Liver (tissue), 9 donors: ENCODE data around the gene PAPPA2. TPM values are rescaled to one million over a fixed set of nuclear protein-coding genes. Genes with fewer than 3 reads are reported as not detected.

Experiments used
- DNase-seq: peaks from one replicate; pipeline ENCODE4 v3.0.0-alpha.2; 2017; ENCODE audit warnings: low spot score
- H3K27ac ChIP-seq, 2 donors: one replicate each; pipeline ENCODE4 v1.7.0; 2013; ENCODE audit warnings: inconsistent platforms in 2 of 2, low read length in 2 of 2, control low read depth in 1 of 2, low read depth in 1 of 2, mild to moderate bottlenecking in 1 of 2
- H3K27me3 ChIP-seq, 4 donors: one replicate each; pipeline versions ENCODE4 v1.6.1 to v1.7.0; 2013; ENCODE audit warnings: low read length in 3 of 4, inconsistent platforms in 1 of 4, mild to moderate bottlenecking in 1 of 4, moderate library complexity in 1 of 4; ENCODE audit not compliant: control insufficient read depth in 4 of 4, insufficient read depth in 4 of 4
- H3K36me3 ChIP-seq, 4 donors: one replicate each; pipeline versions ENCODE4 v1.6.1 to v1.7.0; 2013; ENCODE audit warnings: low read length in 3 of 4, mild to moderate bottlenecking in 3 of 4, low read depth in 1 of 4, moderate library complexity in 1 of 4; ENCODE audit not compliant: control insufficient read depth in 4 of 4, insufficient read depth in 3 of 4
- H3K4me1 ChIP-seq, 4 donors: one replicate each; pipeline versions ENCODE4 v1.6.1 to v1.7.0; 2013; ENCODE audit warnings: low read length in 3 of 4, mild to moderate bottlenecking in 3 of 4, moderate library complexity in 1 of 4; ENCODE audit not compliant: control insufficient read depth in 4 of 4, insufficient read depth in 4 of 4
- H3K4me3 ChIP-seq, 3 donors: one replicate each; pipeline versions ENCODE4 v1.6.1 to v1.7.0; 2013; ENCODE audit warnings: low read length in 3 of 3, control low read depth in 1 of 3, low read depth in 1 of 3, mild to moderate bottlenecking in 1 of 3
- H3K9ac ChIP-seq, 2 donors: one replicate each; pipeline ENCODE4 v1.7.0; 2013; ENCODE audit warnings: low read length in 2 of 2, mild to moderate bottlenecking in 2 of 2, moderate library complexity in 2 of 2, control low read depth in 1 of 2, low read depth in 1 of 2
- H3K9me3 ChIP-seq, 4 donors: one replicate each; pipeline versions ENCODE4 v1.6.1 to v1.7.0; 2013; ENCODE audit warnings: low read length in 3 of 4; ENCODE audit not compliant: control insufficient read depth in 4 of 4
- EGR1 ChIP-seq, 2 donors: IDR thresholded peaks; 2 replicates each; pipeline ENCODE4 v1.6.1; 2016 to 2018; ENCODE audit warnings: antibody characterized with exemption in 2 of 2, low read depth in 2 of 2
- FOXA1 ChIP-seq: IDR thresholded peaks from 2 replicates; pipeline ENCODE4 v1.6.1; 2016; ENCODE audit warnings: antibody characterized with exemption
- FOXA2 ChIP-seq: IDR thresholded peaks from 2 replicates; pipeline ENCODE4 v1.6.1; 2016; ENCODE audit warnings: antibody characterized with exemption
- GABPA ChIP-seq, 2 donors: IDR thresholded peaks in 1 of 2; conservative IDR thresholded peaks in 1 of 2; 2 replicates each; pipeline ENCODE4 v1.6.1; 2016; ENCODE audit warnings: antibody characterized with exemption in 2 of 2, mild to moderate bottlenecking in 1 of 2, moderate library complexity in 1 of 2
- HNF4A ChIP-seq, 2 donors: conservative IDR thresholded peaks; 2 replicates each; pipeline ENCODE4 v1.6.1; 2016; ENCODE audit warnings: antibody characterized with exemption in 2 of 2, mild to moderate bottlenecking in 2 of 2
- HNF4G ChIP-seq: IDR thresholded peaks from 2 replicates; pipeline ENCODE4 v1.6.1; 2016; ENCODE audit warnings: antibody characterized with exemption
- JUND ChIP-seq, 2 donors: IDR thresholded peaks; 2 replicates each; pipeline ENCODE4 v1.6.1; 2016; ENCODE audit warnings: antibody characterized with exemption in 2 of 2
- NR2F2 ChIP-seq: IDR thresholded peaks from 2 replicates; pipeline ENCODE4 v1.6.1; 2016; ENCODE audit warnings: antibody characterized with exemption
- RAD21 ChIP-seq, 2 donors: IDR thresholded peaks; 2 replicates each; pipeline ENCODE4 v1.6.1; 2016; ENCODE audit warnings: antibody characterized with exemption in 2 of 2, mild to moderate bottlenecking in 2 of 2
- RXRA ChIP-seq, 2 donors: IDR thresholded peaks; 2 replicates each; pipeline ENCODE4 v1.6.1; 2017 to 2018; ENCODE audit warnings: antibody characterized with exemption in 2 of 2, mild to moderate bottlenecking in 1 of 2
- SP1 ChIP-seq: IDR thresholded peaks from 2 replicates; pipeline ENCODE4 v1.6.1; 2018; ENCODE audit warnings: antibody characterized with exemption, mild to moderate bottlenecking
- TAF1 ChIP-seq: conservative IDR thresholded peaks from 2 replicates; pipeline ENCODE4 v1.6.1; 2016; ENCODE audit warnings: antibody characterized with exemption, mild to moderate bottlenecking
- YY1 ChIP-seq: IDR thresholded peaks from 2 replicates; pipeline ENCODE4 v1.6.1; 2016; ENCODE audit warnings: antibody characterized with exemption, mild to moderate bottlenecking
- WGBS: extraction: QIAGEN DNeasy Blood & Tissue Kit; methylation state at CpG from one replicate; pipeline ENCODE4 v1.1.7; 2013; 5-methylcytosine and 5-hydroxymethylcytosine counted together
- polyA plus RNA-seq, 2 donors: library from polyadenylated mRNA; stranded (reverse) in 1 of 2; unstranded in 1 of 2; fragments of 200-250 nt in 1 of 2; fragments of >200 nt in 1 of 2; fragmentation: Nextera tagmentation in 1 of 2; extraction: Ambion mirVana in 1 of 2; gene quantifications; one replicate each; pipeline versions ENCODE4 v1.2.1 to v1.2.3, GENCODE V29; 2013 to 2015
- total RNA-seq, 2 donors: library from RNA; depleted of rRNA; stranded (reverse); fragments of >200 nt; gene quantifications; one replicate each; pipeline ENCODE4 v1.2.3, GENCODE V29; 2014
- TF ChIP-seq, protein P1 (sequence below): IDR thresholded peaks from 2 replicates; pipeline ENCODE4 v1.6.1; 2016; ENCODE audit warnings: antibody characterized with exemption
- TF ChIP-seq, protein P2 (sequence below): IDR thresholded peaks from 2 replicates; pipeline ENCODE4 v1.6.1; 2016; ENCODE audit warnings: antibody characterized with exemption
- TF ChIP-seq, protein P3 (sequence below): fragments of 150-350 bp; IDR thresholded peaks from 2 replicates; pipeline ENCODE4 v1.5.1; 2017; ENCODE audit warnings: improper control_type of control experiment, low read depth, low read length; ENCODE audit not compliant: missing input control
- TF ChIP-seq, protein P4 (sequence below): IDR thresholded peaks from 2 replicates; pipeline ENCODE4 v1.6.1; 2016; ENCODE audit warnings: antibody characterized with exemption
- TF ChIP-seq, protein P5 (sequence below): IDR thresholded peaks from 2 replicates; pipeline ENCODE4 v1.6.1; 2016; ENCODE audit warnings: antibody characterized with exemption, mild to moderate bottlenecking
- donor health status: healthy.
- donor health status: healthy.
- donor health status: healthy.
- donor health status: healthy.
- donor health status: healthy.

Gene PAPPA2
- total and polyA plus RNA-seq, 4 donors, result 0.19 to 27.2 (median 13.4) TPM

DNA sequence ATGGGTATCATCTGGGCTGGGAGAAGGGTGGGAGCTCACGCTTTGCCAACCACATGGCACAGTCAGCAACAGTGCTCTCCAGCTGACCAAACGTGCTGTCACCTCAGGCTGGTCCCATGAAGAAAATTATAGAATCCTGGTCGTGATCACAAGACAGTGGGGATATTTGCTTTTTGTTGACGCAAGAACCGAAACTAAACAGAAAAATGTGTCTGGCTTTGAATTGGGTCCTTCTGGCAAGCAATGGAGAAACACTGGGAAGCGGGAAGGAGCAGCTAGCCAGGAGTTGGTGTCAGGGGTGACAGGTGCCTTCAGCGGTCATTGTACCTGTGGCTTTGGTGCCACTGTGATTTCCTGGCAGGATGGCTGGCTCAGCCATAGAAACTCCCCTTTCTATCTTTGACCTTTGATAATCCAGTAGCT is 304.8 kb downstream of the PAPPA2 start:
- peaks cover 0 to 3% (median 0%) of the 10 kb centered on the region in 4 donors for H3K36me3 ChIP-seq
- H3K9me3 ChIP-seq, result no peaks in the 10 kb centered on the region
- peak; percentile 82 for TF ChIP-seq NR2F2
- TF ChIP-seq, protein P1, sequence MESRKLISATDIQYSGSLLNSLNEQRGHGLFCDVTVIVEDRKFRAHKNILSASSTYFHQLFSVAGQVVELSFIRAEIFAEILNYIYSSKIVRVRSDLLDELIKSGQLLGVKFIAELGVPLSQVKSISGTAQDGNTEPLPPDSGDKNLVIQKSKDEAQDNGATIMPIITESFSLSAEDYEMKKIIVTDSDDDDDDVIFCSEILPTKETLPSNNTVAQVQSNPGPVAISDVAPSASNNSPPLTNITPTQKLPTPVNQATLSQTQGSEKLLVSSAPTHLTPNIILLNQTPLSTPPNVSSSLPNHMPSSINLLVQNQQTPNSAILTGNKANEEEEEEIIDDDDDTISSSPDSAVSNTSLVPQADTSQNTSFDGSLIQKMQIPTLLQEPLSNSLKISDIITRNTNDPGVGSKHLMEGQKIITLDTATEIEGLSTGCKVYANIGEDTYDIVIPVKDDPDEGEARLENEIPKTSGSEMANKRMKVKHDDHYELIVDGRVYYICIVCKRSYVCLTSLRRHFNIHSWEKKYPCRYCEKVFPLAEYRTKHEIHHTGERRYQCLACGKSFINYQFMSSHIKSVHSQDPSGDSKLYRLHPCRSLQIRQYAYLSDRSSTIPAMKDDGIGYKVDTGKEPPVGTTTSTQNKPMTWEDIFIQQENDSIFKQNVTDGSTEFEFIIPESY, result peak; percentile 74
- TF ChIP-seq HNF4G, result peak; percentile 63
- peak; percentile 55 for TF ChIP-seq FOXA2
- TF ChIP-seq SP1, result peak; percentile 89
- TF ChIP-seq, protein P2, sequence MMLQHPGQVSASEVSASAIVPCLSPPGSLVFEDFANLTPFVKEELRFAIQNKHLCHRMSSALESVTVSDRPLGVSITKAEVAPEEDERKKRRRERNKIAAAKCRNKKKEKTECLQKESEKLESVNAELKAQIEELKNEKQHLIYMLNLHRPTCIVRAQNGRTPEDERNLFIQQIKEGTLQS, result peak; percentile 54
- TF ChIP-seq RXRA (IDR thresholded peaks at IDR 0.05), result peak; percentile 98 to 99
- TF ChIP-seq RAD21 (IDR thresholded peaks at IDR 0.05), result peak in 1 of 2 donors; percentile 37
- peak; percentile 92 to 94 for TF ChIP-seq HNF4A (conservative IDR thresholded peaks at IDR 0.05)
- TF ChIP-seq, protein P3, sequence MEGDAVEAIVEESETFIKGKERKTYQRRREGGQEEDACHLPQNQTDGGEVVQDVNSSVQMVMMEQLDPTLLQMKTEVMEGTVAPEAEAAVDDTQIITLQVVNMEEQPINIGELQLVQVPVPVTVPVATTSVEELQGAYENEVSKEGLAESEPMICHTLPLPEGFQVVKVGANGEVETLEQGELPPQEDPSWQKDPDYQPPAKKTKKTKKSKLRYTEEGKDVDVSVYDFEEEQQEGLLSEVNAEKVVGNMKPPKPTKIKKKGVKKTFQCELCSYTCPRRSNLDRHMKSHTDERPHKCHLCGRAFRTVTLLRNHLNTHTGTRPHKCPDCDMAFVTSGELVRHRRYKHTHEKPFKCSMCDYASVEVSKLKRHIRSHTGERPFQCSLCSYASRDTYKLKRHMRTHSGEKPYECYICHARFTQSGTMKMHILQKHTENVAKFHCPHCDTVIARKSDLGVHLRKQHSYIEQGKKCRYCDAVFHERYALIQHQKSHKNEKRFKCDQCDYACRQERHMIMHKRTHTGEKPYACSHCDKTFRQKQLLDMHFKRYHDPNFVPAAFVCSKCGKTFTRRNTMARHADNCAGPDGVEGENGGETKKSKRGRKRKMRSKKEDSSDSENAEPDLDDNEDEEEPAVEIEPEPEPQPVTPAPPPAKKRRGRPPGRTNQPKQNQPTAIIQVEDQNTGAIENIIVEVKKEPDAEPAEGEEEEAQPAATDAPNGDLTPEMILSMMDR, result no peak
- TF ChIP-seq GABPA (IDR thresholded peaks at IDR 0.05 in 1 of 2, conservative IDR thresholded peaks at IDR 0.05 in 1 of 2), result no peak
- TF ChIP-seq, protein P4, sequence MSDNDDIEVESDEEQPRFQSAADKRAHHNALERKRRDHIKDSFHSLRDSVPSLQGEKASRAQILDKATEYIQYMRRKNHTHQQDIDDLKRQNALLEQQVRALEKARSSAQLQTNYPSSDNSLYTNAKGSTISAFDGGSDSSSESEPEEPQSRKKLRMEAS, result peak; percentile 88
- TF ChIP-seq EGR1 (IDR thresholded peaks at IDR 0.05; ENCODE audit: low read depth in 2 of 2), result peak in 1 of 2 donors; percentile 50
- peak; percentile 83 to 91 for TF ChIP-seq JUND (IDR thresholded peaks at IDR 0.05)
- no peak for TF ChIP-seq TAF1
- peak; percentile 71 for TF ChIP-seq YY1
- peak; percentile 47 for TF ChIP-seq FOXA1
- TF ChIP-seq, protein P5, sequence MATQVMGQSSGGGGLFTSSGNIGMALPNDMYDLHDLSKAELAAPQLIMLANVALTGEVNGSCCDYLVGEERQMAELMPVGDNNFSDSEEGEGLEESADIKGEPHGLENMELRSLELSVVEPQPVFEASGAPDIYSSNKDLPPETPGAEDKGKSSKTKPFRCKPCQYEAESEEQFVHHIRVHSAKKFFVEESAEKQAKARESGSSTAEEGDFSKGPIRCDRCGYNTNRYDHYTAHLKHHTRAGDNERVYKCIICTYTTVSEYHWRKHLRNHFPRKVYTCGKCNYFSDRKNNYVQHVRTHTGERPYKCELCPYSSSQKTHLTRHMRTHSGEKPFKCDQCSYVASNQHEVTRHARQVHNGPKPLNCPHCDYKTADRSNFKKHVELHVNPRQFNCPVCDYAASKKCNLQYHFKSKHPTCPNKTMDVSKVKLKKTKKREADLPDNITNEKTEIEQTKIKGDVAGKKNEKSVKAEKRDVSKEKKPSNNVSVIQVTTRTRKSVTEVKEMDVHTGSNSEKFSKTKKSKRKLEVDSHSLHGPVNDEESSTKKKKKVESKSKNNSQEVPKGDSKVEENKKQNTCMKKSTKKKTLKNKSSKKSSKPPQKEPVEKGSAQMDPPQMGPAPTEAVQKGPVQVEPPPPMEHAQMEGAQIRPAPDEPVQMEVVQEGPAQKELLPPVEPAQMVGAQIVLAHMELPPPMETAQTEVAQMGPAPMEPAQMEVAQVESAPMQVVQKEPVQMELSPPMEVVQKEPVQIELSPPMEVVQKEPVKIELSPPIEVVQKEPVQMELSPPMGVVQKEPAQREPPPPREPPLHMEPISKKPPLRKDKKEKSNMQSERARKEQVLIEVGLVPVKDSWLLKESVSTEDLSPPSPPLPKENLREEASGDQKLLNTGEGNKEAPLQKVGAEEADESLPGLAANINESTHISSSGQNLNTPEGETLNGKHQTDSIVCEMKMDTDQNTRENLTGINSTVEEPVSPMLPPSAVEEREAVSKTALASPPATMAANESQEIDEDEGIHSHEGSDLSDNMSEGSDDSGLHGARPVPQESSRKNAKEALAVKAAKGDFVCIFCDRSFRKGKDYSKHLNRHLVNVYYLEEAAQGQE, result no peak
- H3K4me3 ChIP-seq, result no peak overlapping the region
- no peak for DNase-seq
- H3K9ac ChIP-seq, result no peak overlapping the region
- H3K27me3 ChIP-seq, result no peaks in the 10 kb centered on the region
- H3K4me1 ChIP-seq, result peaks cover 0 to 22% (median 19%) of the 10 kb centered on the region in 4 donors
- 37% methylated on average over 7 of the region's 7 CpGs for WGBS
- H3K27ac ChIP-seq, result peak overlapping the region; percentile 41 to 58
